ENCODE data around the gene S100PBP. TPM values are rescaled to one million over a fixed set of nuclear protein-coding genes. Genes with fewer than 3 reads are reported as not detected.

Gene S100PBP
- total RNA-seq, 1 donor = 42.0 TPM

- no peaks in the 10 kb centered on the region for H3K9me3 ChIP-seq (ENCODE audit: low read depth, low read length)
- DNase-seq (ENCODE audit: insufficient read length, low spot score, missing footprints) = peak; percentile 97
- no peak for TF ChIP-seq CTCF (IDR thresholded peaks at IDR 0.05; ENCODE audit: extremely low read depth, low read depth, low read length)
- H3K4me3 ChIP-seq (ENCODE audit: insufficient read depth, low read length) = peak within 1 kb of the TSS; percentile 70
- H3K4me2 ChIP-seq (ENCODE audit: insufficient read depth, low read length) = peak within 1 kb of the TSS; percentile 88
- H3K36me3 ChIP-seq (ENCODE audit: insufficient read depth, low read length) = no peaks in the 10 kb centered on the region
- peaks cover 5% of the 10 kb centered on the region for H3K4me1 ChIP-seq (ENCODE audit: insufficient read depth, low read length)
- no peaks in the 10 kb centered on the region for H4K20me1 ChIP-seq (ENCODE audit: insufficient read depth, low read length)
- H3K27me3 ChIP-seq (ENCODE audit: insufficient read depth, low read length) = peaks cover 6% of the 10 kb centered on the region
- H3K79me2 ChIP-seq (ENCODE audit: insufficient read depth, low read length) = no peaks in the 10 kb centered on the region
- H3K27ac ChIP-seq (ENCODE audit: low read depth, low read length) = no peak within 1 kb of the TSS
- H2AFZ ChIP-seq (ENCODE audit: low read length) = peak within 1 kb of the TSS; percentile 85
Measured at GRCh38 chr1:32900956-32901822, 83.7 kb downstream of the S100PBP start, which contains the start of gene TMEM54. Gene TMEM54 (minus strand): TSS chr1:32901389. CDS start chr1:32901238, 151 bp downstream.

- H3K4me2 ChIP-seq (ENCODE audit: insufficient read depth, low read length) = peak overlapping the region; percentile 76
- peak overlapping the region; percentile 85 for H2AFZ ChIP-seq (ENCODE audit: low read length)
- no peak for TF ChIP-seq CTCF (IDR thresholded peaks at IDR 0.05; ENCODE audit: extremely low read depth, low read depth, low read length)
- peaks cover 5% of the 10 kb centered on the region for H3K4me1 ChIP-seq (ENCODE audit: insufficient read depth, low read length)
- H3K79me2 ChIP-seq (ENCODE audit: insufficient read depth, low read length) = no peaks in the 10 kb centered on the region
- H3K27ac ChIP-seq (ENCODE audit: low read depth, low read length) = no peak overlapping the region
- H3K9me3 ChIP-seq (ENCODE audit: low read depth, low read length) = no peaks in the 10 kb centered on the region
- peaks cover 6% of the 10 kb centered on the region for H3K27me3 ChIP-seq (ENCODE audit: insufficient read depth, low read length)
- peak; percentile 43 for DNase-seq (ENCODE audit: insufficient read length, low spot score, missing footprints)
- no peaks in the 10 kb centered on the region for H3K36me3 ChIP-seq (ENCODE audit: insufficient read depth, low read length)
- H3K4me3 ChIP-seq (ENCODE audit: insufficient read depth, low read length) = peak overlapping the region; percentile 70
- no peaks in the 10 kb centered on the region for H4K20me1 ChIP-seq (ENCODE audit: insufficient read depth, low read length)
Measured at GRCh38 chr1:32901823-32902534, 84.5 kb downstream of the S100PBP start.

GRCh38 chr1:32902535-32902920 is 85.1 kb downstream of the S100PBP start:
- Histone ChIP-seq H3K27me3 (ENCODE audit: insufficient read depth, low read length) (peaks cover 6% of the 10 kb centered on the region), H2AFZ (ENCODE audit: low read length) (no peak overlapping the region), H3K36me3 (ENCODE audit: insufficient read depth, low read length) (no peaks in the 10 kb centered on the region), H3K4me2 (ENCODE audit: insufficient read depth, low read length) (no peak overlapping the region), H4K20me1 (ENCODE audit: insufficient read depth, low read length) (no peaks in the 10 kb centered on the region), H3K27ac (ENCODE audit: low read depth, low read length) (no peak overlapping the region), H3K4me1 (ENCODE audit: insufficient read depth, low read length) (peaks cover 5% of the 10 kb centered on the region), H3K79me2 (ENCODE audit: insufficient read depth, low read length) (no peaks in the 10 kb centered on the region), H3K4me3 (ENCODE audit: insufficient read depth, low read length) (no peak overlapping the region), H3K9me3 (ENCODE audit: low read depth, low read length) (no peaks in the 10 kb centered on the region)
- no peak for TF ChIP-seq CTCF (IDR thresholded peaks at IDR 0.05; ENCODE audit: extremely low read depth, low read depth, low read length)
- DNase-seq (ENCODE audit: insufficient read length, low spot score, missing footprints) = peak; percentile 47

All from osteoblast (primary cell).